ENCODE results near the gene ZSCAN10.

Gene ZSCAN10

GRCh38 chr16:3101018-3101840 is 2.1 kb upstream of the ZSCAN10 start:
- ChIA-PET CTCF (interaction anchor here (0.6 to 1.5 kb wide), 4 partner anchors 12 to 27 kb away, joined by 3 to 6 read pairs (median 4); no protein-coding TSS in a partner anchor), POLR2A (ENCODE audit: low non-redundant PET) (no interaction called here)
- DNase-seq (ENCODE audit: low spot score): peak; percentile 31
- TF ChIP-seq, protein P1, sequence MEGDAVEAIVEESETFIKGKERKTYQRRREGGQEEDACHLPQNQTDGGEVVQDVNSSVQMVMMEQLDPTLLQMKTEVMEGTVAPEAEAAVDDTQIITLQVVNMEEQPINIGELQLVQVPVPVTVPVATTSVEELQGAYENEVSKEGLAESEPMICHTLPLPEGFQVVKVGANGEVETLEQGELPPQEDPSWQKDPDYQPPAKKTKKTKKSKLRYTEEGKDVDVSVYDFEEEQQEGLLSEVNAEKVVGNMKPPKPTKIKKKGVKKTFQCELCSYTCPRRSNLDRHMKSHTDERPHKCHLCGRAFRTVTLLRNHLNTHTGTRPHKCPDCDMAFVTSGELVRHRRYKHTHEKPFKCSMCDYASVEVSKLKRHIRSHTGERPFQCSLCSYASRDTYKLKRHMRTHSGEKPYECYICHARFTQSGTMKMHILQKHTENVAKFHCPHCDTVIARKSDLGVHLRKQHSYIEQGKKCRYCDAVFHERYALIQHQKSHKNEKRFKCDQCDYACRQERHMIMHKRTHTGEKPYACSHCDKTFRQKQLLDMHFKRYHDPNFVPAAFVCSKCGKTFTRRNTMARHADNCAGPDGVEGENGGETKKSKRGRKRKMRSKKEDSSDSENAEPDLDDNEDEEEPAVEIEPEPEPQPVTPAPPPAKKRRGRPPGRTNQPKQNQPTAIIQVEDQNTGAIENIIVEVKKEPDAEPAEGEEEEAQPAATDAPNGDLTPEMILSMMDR (conservative IDR thresholded peaks at IDR 0.05; ENCODE audit: low read depth): peak; percentile 41
- H3K27ac ChIP-seq: peak overlapping the region; percentile 44

DNA sequence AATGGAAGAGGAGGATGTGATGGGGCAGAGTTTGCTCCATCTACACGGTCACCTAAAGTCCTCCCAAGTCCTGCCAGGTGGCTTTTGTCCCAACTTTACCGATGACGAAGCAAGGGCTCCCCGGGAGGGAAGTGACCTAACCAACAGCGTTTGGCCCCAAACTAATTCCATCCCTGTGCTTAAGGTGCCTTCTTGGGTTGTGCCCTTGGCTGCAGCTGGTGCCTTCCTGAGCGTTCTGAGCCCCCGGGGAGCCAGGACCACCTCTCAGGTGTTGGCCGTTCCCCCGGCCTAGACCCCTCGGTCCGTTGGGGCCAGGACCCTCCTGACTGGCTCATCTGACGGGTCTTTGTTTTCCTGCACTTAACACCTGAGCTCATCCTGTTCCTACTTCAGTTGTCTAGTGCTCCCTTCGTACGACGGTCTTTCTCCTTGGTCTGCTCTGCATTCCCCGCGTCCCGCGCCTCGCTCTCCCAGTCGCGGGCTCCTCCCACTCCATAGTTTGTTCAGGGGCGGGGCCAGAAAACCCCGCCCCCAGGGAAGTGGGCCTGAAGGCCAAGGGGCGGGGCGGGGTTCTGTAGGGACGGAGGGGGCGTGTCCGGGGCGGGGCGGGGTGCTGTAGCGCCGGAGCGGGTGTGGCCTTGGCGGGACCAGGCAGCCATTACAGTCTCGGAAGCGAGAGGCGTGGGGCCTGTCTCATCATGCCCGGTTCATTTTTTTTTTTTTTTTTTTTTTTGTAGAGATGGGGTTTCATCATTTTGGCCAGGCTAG is 822 bp upstream of the ZSCAN10 start:
- TF ChIP-seq, protein P1 (conservative IDR thresholded peaks at IDR 0.05; ENCODE audit: low read depth): no peak
- ChIA-PET CTCF (interaction anchor here (0.6 to 1.6 kb wide), 4 partner anchors 21 to 697 kb away, joined by 3 to 6 read pairs (median 4); no protein-coding TSS in a partner anchor), POLR2A (ENCODE audit: low non-redundant PET) (no interaction called here)
- DNase-seq (ENCODE audit: low spot score): peak; percentile 96
- H3K27ac ChIP-seq: peak overlapping the region; percentile 62

DNA sequence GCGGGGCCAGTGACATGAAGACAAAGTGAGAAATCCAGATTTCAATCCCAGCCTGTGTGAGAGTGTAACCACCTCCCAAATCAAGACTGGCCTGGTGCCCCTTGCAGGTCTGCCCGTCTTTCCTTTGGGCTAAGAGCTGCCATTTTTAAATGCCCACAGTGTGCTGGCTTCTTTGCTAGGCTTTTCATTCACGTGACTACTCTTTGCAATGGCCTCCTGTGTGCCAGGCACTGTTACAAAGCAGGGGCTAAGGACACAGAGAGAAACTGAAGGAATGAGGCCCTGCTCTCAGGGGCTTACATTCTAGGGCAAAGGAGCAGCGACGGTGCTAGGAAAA is 269 bp upstream of the ZSCAN10 start:
- CTCF ChIA-PET: interaction anchor here (0.6 to 1.6 kb wide), 3 partner anchors 40 to 696 kb away, joined by 3 to 4 read pairs (median 4); no protein-coding TSS in a partner anchor
- peak overlapping the region; percentile 62 for H3K27ac ChIP-seq
- POLR2A ChIA-PET (ENCODE audit: low non-redundant PET): no interaction called here

GRCh38 chr16:3097266-3097665 is 1.8 kb downstream of the ZSCAN10 start:
- TF ChIP-seq, protein P1 (conservative IDR thresholded peaks at IDR 0.05; ENCODE audit: low read depth): no peak

More for the DNA sequence above, 269 bp upstream of the ZSCAN10 start:
- no peak for DNase-seq (ENCODE audit: low spot score)
- TF ChIP-seq, protein P1 (conservative IDR thresholded peaks at IDR 0.05; ENCODE audit: low read depth): no peak

DNA sequence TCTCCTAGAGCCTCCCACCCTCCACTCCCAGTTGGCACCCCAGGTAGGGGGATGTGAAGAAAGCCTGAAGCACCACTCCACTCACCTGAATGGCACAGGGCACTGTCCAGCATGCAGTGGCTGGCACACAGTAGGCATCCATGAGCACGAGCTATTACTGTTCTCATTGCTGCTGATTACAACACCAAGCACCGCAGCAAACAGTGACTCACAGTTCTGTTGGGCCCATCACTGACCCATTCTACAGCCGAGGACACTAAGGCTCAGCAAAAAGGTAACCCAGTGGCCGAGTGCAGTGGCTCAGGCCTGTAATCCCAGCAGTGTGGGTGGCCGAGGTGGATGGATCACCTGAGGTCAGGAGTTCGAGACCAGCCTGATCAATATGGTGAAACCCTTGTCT is 2.7 kb downstream of the ZSCAN10 start:
- DNase-seq (ENCODE audit: low spot score): no peak

More at GRCh38 chr16:3097266-3097665, 1.8 kb downstream of the ZSCAN10 start:
- ChIA-PET CTCF (interaction anchor here (0.5 to 0.7 kb wide), 2 partner anchors 31 to 34 kb away, joined by 3 read pairs; no protein-coding TSS in a partner anchor), POLR2A (ENCODE audit: low non-redundant PET) (no interaction called here)
- no peak for DNase-seq (ENCODE audit: low spot score)
- no peak overlapping the region for H3K27ac ChIP-seq

More for the DNA sequence above, 2.7 kb downstream of the ZSCAN10 start:
- no peak overlapping the region for H3K27ac ChIP-seq
- TF ChIP-seq, protein P1 (conservative IDR thresholded peaks at IDR 0.05; ENCODE audit: low read depth): no peak
- POLR2A ChIA-PET (ENCODE audit: low non-redundant PET): no interaction called here
- CTCF ChIA-PET: interaction anchor here (0.5 to 1.4 kb wide), 4 partner anchors 9 to 400 kb away, joined by 3 to 6 read pairs (median 3); no protein-coding TSS in a partner anchor
